ENCODE measurements around the gene LDLRAD3.

LDLRAD3 gene

DNA sequence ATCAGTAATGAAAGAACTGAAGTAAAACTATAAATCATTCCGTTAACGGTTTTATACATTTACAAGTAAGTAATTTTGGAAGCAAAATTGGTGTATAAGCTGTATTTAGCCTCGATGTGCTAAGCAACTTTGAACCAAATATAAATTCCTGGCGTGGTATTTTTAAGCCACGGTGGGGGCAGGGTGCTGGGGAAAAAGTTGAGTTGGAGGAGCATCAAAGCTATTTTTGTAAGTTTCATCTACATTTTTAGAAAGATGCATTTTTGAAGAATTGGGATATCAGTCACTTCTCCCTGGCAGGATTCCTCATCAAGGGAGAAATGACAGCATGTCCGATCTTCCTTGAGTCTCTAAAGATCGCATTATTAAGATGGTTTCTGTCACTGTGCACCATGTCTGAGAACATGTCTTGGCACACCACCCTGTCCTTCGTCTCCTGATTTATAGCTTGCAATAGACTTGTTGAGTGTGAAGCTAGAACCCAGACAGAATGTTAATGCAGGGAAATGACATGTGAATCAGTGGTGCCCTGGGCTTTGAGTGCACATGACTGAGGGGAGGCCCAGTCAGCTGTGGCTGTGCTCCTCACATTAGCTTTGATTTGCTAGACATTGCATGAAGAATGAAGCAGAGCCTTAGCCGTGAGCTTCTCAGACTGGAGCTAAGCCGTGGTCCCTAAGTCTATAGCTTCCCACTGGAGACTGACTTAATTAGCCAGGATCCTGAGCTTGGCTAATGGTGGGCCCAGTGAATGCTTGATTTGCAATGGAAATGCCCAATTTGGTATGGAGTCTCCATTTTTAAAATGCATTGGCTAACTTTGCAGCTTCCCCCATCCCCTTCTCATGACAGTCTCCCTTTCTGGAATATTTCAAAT lies 218.4 kb downstream of the LDLRAD3 start:
- H3K4me3 ChIP-seq (ENCODE audit: low read depth, low read length), result no peak overlapping the region
- no peak for DNase-seq (ENCODE audit: low read depth)
- TF ChIP-seq, protein P1, sequence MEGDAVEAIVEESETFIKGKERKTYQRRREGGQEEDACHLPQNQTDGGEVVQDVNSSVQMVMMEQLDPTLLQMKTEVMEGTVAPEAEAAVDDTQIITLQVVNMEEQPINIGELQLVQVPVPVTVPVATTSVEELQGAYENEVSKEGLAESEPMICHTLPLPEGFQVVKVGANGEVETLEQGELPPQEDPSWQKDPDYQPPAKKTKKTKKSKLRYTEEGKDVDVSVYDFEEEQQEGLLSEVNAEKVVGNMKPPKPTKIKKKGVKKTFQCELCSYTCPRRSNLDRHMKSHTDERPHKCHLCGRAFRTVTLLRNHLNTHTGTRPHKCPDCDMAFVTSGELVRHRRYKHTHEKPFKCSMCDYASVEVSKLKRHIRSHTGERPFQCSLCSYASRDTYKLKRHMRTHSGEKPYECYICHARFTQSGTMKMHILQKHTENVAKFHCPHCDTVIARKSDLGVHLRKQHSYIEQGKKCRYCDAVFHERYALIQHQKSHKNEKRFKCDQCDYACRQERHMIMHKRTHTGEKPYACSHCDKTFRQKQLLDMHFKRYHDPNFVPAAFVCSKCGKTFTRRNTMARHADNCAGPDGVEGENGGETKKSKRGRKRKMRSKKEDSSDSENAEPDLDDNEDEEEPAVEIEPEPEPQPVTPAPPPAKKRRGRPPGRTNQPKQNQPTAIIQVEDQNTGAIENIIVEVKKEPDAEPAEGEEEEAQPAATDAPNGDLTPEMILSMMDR (IDR thresholded peaks at IDR 0.05; ENCODE audit: low read depth, low read length, missing control alignments), result no peak
- in situ Hi-C loops (cut with HindIII; ENCODE audit: low sequenced_read_pairs), result loop anchor here (25.0 kb wide), 1 partner anchor 100 kb away; no protein-coding TSS in a partner anchor

DNA sequence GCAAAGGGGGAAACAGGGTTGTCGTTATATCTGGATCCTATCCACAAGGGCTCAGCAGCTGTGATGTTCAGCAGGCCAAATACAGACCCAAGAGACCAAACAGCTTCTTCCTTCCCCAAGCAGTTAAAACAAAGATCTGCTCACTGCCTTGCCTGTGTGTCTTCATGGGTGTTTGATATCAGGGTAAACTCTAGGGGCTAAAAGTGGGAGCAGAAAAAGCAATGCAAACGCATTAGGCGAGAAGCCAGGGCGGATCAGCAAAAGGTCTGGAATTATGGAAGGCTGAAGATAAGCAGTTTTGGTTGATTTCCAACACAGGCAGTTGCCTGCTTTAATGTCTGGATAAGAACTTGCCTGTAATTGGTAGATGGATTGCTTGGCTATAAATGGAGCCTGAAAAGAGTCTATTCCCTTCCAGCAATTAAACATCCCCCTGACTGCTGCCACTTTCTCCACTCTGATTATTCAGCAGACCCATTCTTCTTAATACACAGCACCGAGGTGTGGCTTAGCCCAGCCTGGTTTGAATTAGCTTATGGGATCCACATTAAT lies 219.1 kb downstream of the LDLRAD3 start:
- no peak overlapping the region for H3K4me3 ChIP-seq (ENCODE audit: low read depth, low read length)
- no peak for DNase-seq (ENCODE audit: low read depth)
- TF ChIP-seq, protein P1 (IDR thresholded peaks at IDR 0.05; ENCODE audit: low read depth, low read length, missing control alignments), result no peak
- in situ Hi-C loops (cut with HindIII; ENCODE audit: low sequenced_read_pairs), result loop anchor here (25.0 kb wide), 1 partner anchor 99 kb away; no protein-coding TSS in a partner anchor

DNA sequence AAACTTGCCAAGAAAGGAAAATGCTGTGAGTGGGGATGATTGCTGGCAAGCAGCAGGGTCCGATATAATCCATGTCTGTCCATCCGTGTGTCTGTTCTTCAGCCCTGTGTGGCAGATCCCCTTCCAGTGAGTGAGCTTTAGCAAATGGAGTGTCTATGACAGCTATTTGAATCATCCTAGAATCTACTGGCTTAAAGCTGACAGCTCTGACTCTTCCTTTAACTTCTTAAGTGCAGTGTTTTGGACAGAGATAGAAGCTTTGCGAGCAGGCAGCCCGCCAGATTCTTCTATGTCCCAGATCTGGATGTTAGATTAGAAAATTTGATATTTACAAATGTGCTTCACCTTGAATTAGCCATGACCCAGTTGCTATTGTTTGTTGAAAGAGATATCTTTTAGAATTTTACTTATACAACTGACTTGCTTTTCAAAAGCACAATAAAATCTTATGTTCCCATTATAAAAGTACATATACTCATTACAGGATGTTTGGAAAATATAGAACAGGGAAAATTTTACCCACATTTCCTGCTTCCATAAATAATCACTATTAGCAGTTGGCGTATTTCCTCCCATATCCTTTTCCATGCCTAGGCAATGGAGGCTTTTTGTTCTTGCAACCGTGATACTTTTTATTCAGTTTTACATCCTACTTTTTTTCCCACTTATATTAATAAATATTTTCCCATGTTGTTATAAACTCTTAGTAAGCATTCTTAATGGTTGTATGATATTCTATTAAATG lies 220.8 kb downstream of the LDLRAD3 start:
- TF ChIP-seq, protein P1 (IDR thresholded peaks at IDR 0.05; ENCODE audit: low read depth, low read length, missing control alignments), result no peak
- no peak overlapping the region for H3K4me3 ChIP-seq (ENCODE audit: low read depth, low read length)
- in situ Hi-C loops (cut with HindIII; ENCODE audit: low sequenced_read_pairs), result loop anchor here (25.0 kb wide), 1 partner anchor 98 kb away; no protein-coding TSS in a partner anchor
- no peak for DNase-seq (ENCODE audit: low read depth)

DNA sequence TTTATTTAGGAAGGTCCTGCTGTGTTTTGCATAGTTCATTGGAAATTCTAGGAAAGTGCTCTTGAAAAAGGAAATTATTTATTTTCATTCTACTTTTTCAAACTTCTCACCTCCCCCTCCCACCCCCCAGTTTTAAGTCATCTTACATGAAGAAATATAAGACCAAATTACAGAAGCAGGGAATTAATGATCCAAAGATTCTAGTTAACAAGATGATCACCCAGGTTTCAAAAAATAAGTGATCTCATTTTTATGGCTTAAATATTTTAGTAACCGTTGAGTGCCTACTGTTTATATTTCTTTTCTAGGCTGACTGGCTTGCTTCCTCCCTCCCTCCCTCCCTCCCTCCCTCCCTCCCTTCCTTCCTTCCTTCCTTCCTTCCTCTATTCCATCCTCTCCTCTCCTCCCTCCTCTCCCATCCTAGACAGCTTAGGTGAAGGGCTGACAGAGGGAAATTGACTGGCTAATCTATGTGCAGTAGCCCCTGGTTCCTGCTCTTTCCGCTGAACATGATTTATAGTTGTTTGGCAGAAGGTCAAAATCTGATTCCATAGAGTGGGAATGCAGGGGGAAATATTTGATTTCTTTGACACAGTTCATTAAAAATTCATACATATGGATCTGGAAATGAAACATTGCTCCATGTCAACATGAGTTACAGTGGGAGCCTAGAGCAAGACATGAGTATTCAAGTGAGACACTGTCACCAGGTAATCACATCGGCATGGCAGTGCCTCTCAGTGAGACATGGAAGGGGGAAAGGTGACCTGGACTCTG lies 221.9 kb downstream of the LDLRAD3 start:
- no peak for DNase-seq (ENCODE audit: low read depth)
- TF ChIP-seq, protein P1 (IDR thresholded peaks at IDR 0.05; ENCODE audit: low read depth, low read length, missing control alignments), result no peak
- in situ Hi-C loops (cut with HindIII; ENCODE audit: low sequenced_read_pairs), result loop anchor here (25.0 kb wide), 1 partner anchor 96 kb away; no protein-coding TSS in a partner anchor
- H3K4me3 ChIP-seq (ENCODE audit: low read depth, low read length), result no peak overlapping the region

DNA sequence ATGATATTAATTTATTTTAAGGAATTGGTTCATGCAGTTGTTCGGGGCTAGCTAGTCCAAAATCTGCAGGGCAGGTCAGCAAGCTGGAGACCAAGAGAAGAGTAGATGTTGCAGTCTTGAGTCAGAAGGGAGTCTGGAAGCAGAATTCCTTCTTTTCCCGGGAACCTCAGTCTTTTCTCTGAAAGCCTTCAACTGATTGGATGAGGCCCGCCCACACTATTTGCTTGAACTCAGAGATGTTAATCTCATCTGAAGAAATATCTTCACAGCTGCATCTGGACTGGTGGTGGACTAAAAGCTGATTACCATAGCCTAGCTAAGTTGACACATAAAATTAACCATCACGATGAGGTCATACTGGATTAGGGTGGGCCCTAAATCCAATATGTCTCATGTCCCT lies 223.2 kb downstream of the LDLRAD3 start:
- H3K4me3 ChIP-seq (ENCODE audit: low read depth, low read length), result no peak overlapping the region
- TF ChIP-seq, protein P1 (IDR thresholded peaks at IDR 0.05; ENCODE audit: low read depth, low read length, missing control alignments), result no peak
- no peak for DNase-seq (ENCODE audit: low read depth)
- in situ Hi-C loops (cut with HindIII; ENCODE audit: low sequenced_read_pairs), result loop anchor here (25.0 kb wide), 1 partner anchor 95 kb away; no protein-coding TSS in a partner anchor

Measured in astrocyte of the cerebellum (primary cell).